ENCODE data around the gene ZSCAN25.

The ZSCAN25 gene

DNA sequence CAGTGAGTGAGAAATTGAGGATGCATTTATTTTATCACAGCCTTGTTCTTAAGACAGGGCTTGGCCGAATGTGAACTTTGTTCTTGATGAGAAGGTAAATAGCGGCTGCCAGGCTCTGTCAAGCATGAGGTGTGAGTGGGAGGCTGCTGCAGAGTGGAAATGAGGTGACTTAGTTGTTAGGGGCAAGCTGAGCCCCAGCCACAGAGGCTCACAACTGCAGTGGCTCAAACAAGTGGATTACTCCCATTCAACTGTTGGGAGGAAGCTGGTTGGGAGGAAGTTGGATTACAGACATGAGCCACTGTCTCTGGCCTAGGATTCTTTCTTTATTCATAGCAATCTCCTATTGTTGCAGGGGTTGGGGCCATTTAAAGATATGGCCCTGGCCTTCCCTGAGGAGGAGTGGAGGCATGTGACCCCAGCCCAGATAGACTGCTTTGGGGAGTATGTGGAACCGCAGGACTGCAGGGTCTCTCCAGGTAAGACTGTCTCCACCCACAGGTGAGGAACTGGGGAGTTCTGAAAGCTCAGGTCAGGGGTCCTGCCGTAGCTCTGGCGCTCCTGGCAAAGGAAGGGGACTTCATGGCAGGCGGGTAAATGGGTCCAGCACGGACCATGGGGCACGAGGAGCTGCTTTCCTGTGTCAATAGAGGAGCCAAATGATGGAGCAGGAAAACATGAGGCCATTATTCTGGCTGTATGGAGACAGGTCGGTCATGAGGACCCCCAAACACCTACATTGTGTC lies 7.1 kb downstream of the ZSCAN25 start:
- Histone ChIP-seq H3K27me3 (no peaks in the 10 kb centered on the region), H3K4me2 (no peak overlapping the region), H3K4me3 (no peak overlapping the region), H3K9ac (no peak overlapping the region), H3K9me3 (replicated peaks in 1 of 11) (no peaks in the 10 kb centered on the region), H3K4me1 (peaks cover 0 to 13% (median 6%) of the 10 kb centered on the region in 10 experiments; a peak in 4 of 20 replicates), H4K20me1 (peaks cover 0 to 58% (median 20%) of the 10 kb centered on the region in 11 experiments; a peak in 13 of 22 replicates), H3K36me3 (peaks cover 98 to 100% (median 100%) of the 10 kb centered on the region in 11 experiments), H3K27ac (no peak overlapping the region)
- no peak for TF ChIP-seq Cebpa-rat (IDR thresholded peaks at IDR 0.05)

- Histone ChIP-seq H4K20me1 (peaks cover 0 to 61% (median 26%) of the 10 kb centered on the region in 11 experiments; a peak in 15 of 22 replicates), H3K4me1 (peaks cover 0 to 13% (median 6%) of the 10 kb centered on the region in 10 experiments; a peak in 4 of 20 replicates), H3K27ac (no peak overlapping the region), H3K4me3 (no peak overlapping the region), H3K27me3 (no peaks in the 10 kb centered on the region), H3K4me2 (no peak overlapping the region), H3K9ac (no peak overlapping the region), H3K36me3 (peaks cover 98 to 100% (median 100%) of the 10 kb centered on the region in 11 experiments), H3K9me3 (replicated peaks in 1 of 11) (no peaks in the 10 kb centered on the region)
- TF ChIP-seq Cebpa-rat (IDR thresholded peaks at IDR 0.05): no peak
Observed at GRCh38 chr7:99624484-99624883, 7.7 kb downstream of the ZSCAN25 start.

- Histone ChIP-seq H3K27ac (no peak overlapping the region), H3K4me2 (no peak overlapping the region), H3K4me1 (peaks cover 0 to 13% (median 6%) of the 10 kb centered on the region in 10 experiments; a peak in 4 of 20 replicates), H3K36me3 (peaks cover 98 to 100% (median 100%) of the 10 kb centered on the region in 11 experiments), H4K20me1 (peaks cover 0 to 61% (median 25%) of the 10 kb centered on the region in 11 experiments; a peak in 17 of 22 replicates), H3K9me3 (replicated peaks in 1 of 11) (no peaks in the 10 kb centered on the region), H3K9ac (no peak overlapping the region), H3K27me3 (no peaks in the 10 kb centered on the region), H3K4me3 (no peak overlapping the region)
- TF ChIP-seq Cebpa-rat (IDR thresholded peaks at IDR 0.05): no peak
Observed at GRCh38 chr7:99625321-99625720, 8.6 kb downstream of the ZSCAN25 start.

DNA sequence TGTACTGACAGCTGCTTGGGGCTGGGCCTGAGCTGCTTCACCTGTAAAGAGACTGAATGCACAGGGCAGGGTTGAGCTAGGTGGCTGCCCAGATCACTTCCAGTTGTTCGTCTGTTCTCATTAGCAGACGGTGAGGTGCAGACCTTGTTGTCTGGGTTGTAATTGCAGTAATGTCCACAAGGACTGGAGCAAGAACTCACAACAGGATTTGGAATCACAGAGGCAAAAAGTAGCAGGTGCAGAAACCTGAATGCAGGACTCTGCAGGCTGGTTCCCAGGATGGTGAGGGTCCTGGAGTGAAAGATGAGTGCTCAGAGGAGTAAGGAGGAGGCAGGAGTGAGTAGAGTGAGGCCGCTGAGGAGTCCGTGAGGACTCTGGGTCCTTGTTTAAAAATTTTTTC lies 9.2 kb downstream of the ZSCAN25 start:
- peaks cover 3 to 63% (median 30%) of the 10 kb centered on the region in 11 experiments; a peak in 17 of 22 replicates for H4K20me1 ChIP-seq
- H3K27me3 ChIP-seq: no peaks in the 10 kb centered on the region
- peaks cover 98 to 100% (median 100%) of the 10 kb centered on the region in 11 experiments for H3K36me3 ChIP-seq
- peaks cover 0 to 13% (median 6%) of the 10 kb centered on the region in 10 experiments; a peak in 7 of 20 replicates for H3K4me1 ChIP-seq
- H3K9ac ChIP-seq: no peak overlapping the region
- no peak overlapping the region for H3K4me2 ChIP-seq
- no peak for TF ChIP-seq Cebpa-rat (IDR thresholded peaks at IDR 0.05)
- no peak overlapping the region for H3K4me3 ChIP-seq
- H3K9me3 ChIP-seq (replicated peaks in 1 of 11): no peaks in the 10 kb centered on the region
- no peak overlapping the region for H3K27ac ChIP-seq

GRCh38 chr7:99626661-99627060 lies 9.9 kb downstream of the ZSCAN25 start:
- H3K9ac ChIP-seq: no peak overlapping the region
- no peak overlapping the region for H3K4me2 ChIP-seq
- H3K9me3 ChIP-seq (replicated peaks in 1 of 11): no peaks in the 10 kb centered on the region
- peaks cover 96 to 100% (median 100%) of the 10 kb centered on the region in 11 experiments for H3K36me3 ChIP-seq
- no peak overlapping the region for H3K27ac ChIP-seq
- no peak overlapping the region for H3K4me3 ChIP-seq
- H4K20me1 ChIP-seq: peaks cover 0 to 70% (median 38%) of the 10 kb centered on the region in 11 experiments; a peak in 17 of 22 replicates
- TF ChIP-seq Cebpa-rat (IDR thresholded peaks at IDR 0.05): no peak
- peaks cover 0 to 13% (median 6%) of the 10 kb centered on the region in 10 experiments; a peak in 7 of 20 replicates for H3K4me1 ChIP-seq
- no peaks in the 10 kb centered on the region for H3K27me3 ChIP-seq

GRCh38 chr7:99627513-99627912 lies 10.8 kb downstream of the ZSCAN25 start:
- Histone ChIP-seq H3K36me3 (peaks cover 91 to 100% (median 99%) of the 10 kb centered on the region in 11 experiments), H3K9me3 (replicated peaks in 1 of 11) (no peaks in the 10 kb centered on the region), H3K27ac (no peak overlapping the region), H3K27me3 (no peaks in the 10 kb centered on the region), H4K20me1 (peaks cover 0 to 76% (median 42%) of the 10 kb centered on the region in 11 experiments; a peak in 17 of 22 replicates), H3K9ac (no peak overlapping the region), H3K4me2 (no peak overlapping the region), H3K4me1 (peaks cover 0 to 14% (median 6%) of the 10 kb centered on the region in 10 experiments; a peak in 7 of 20 replicates), H3K4me3 (no peak overlapping the region)
- no peak for TF ChIP-seq Cebpa-rat (IDR thresholded peaks at IDR 0.05)

- H3K4me3 ChIP-seq: no peak overlapping the region
Observed at GRCh38 chr7:99628471-99629465, 12.0 kb downstream of the ZSCAN25 start.

GRCh38 chr7:99629643-99630042 lies 12.9 kb downstream of the ZSCAN25 start:
- no peaks in the 10 kb centered on the region for H3K9me3 ChIP-seq (replicated peaks in 1 of 11)
- peaks cover 84 to 100% (median 94%) of the 10 kb centered on the region in 11 experiments for H3K36me3 ChIP-seq
- H3K9ac ChIP-seq: no peak overlapping the region
- no peaks in the 10 kb centered on the region for H3K27me3 ChIP-seq
- no peak overlapping the region for H3K4me2 ChIP-seq
- H4K20me1 ChIP-seq: peaks cover 0 to 73% (median 34%) of the 10 kb centered on the region in 11 experiments; a peak in 17 of 22 replicates
- peaks cover 0 to 14% (median 0%) of the 10 kb centered on the region in 10 experiments; a peak in 4 of 20 replicates for H3K4me1 ChIP-seq
- H3K27ac ChIP-seq: no peak overlapping the region
- no peak for TF ChIP-seq Cebpa-rat (IDR thresholded peaks at IDR 0.05)
- no peak overlapping the region for H3K4me3 ChIP-seq

More at GRCh38 chr7:99628471-99629465, 12.0 kb downstream of the ZSCAN25 start:
- Histone ChIP-seq H3K27me3 (no peaks in the 10 kb centered on the region), H3K9ac (no peak overlapping the region), H3K4me2 (no peak overlapping the region), H3K4me1 (peaks cover 0 to 14% (median 4%) of the 10 kb centered on the region in 10 experiments; a peak in 6 of 20 replicates), H3K36me3 (peaks cover 91 to 100% (median 98%) of the 10 kb centered on the region in 11 experiments), H3K27ac (no peak overlapping the region), H3K9me3 (replicated peaks in 1 of 11) (no peaks in the 10 kb centered on the region), H4K20me1 (peaks cover 0 to 78% (median 42%) of the 10 kb centered on the region in 11 experiments; a peak in 17 of 22 replicates)
- TF ChIP-seq Cebpa-rat (IDR thresholded peaks at IDR 0.05): no peak

All from BLaER1 treated with 17β-estradiol and CSF1 and Interleukin-3, amounts not matched to agents 10 nM and 100 nM (cell line).